HG03280 (cell line): Measurements from ENCODE around the gene G0S2.

Source experiments
- ATAC-seq: cut with Tn5 transposase; IDR thresholded peaks from one replicate; pipeline ENCODE4 v1.9.1; 2021; ENCODE audit warnings: mild to moderate bottlenecking, moderate library complexity; ENCODE audit not compliant: unreplicated experiment

G0S2 gene

DNA sequence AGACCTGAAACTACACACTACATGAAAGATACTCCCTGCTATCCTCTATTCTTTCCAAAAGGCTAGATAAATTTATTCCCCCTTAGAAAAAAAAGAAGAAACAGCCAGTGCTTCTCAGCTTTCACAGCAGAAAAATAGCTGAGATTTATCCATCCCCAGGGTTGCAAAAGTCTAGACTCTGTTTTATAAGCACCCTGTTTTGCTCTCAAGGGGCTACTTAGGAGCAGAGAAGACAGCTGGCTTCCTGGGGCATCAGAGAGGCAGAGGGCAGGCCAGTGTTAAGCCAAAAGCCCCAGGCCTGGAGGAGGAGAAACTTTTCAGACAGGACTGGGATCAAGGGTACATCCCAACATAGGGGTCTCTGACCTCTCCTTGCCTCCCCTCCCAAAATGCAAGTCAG lies 26.9 kb upstream of the G0S2 start:
- ATAC-seq = no peak

DNA sequence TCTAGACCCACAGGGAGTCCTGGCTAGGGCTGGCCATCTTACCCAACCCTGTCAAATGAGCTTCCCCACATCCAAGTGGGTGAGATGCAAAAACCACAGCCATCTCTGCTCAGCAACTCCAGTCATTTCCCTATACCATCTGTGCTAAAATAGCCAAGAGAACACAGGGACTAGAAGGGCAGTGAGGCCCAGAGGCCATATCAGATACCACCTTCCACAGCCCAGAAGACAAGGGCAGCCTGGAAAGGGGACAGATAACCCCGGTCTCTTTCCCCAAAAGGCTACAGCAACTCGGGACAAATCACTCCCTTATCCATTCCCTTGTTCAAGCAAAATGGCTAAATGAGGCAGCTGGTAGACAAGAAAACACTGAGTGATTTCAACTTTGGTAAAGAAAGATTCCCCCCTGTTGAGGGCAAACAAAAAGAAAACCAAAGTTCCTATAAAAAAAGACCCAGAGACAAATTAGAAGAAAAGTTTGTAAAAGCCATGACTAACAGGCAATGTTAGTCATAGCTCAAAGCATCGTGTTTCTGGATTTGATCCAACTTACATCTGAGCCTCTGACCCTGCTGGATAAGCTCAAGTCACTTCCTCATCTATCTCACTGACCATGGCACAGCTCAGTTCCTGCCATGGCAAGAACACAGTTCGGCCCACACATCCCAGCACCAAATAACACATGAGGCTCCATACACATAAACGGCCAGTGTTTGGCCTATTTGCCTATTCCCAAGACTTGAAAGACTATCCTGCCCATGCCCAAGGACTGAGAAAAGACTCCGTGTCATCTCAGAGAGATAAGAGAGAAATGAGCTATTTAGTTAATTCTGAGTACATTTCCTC lies 26.1 kb upstream of the G0S2 start:
- no peak for ATAC-seq

DNA sequence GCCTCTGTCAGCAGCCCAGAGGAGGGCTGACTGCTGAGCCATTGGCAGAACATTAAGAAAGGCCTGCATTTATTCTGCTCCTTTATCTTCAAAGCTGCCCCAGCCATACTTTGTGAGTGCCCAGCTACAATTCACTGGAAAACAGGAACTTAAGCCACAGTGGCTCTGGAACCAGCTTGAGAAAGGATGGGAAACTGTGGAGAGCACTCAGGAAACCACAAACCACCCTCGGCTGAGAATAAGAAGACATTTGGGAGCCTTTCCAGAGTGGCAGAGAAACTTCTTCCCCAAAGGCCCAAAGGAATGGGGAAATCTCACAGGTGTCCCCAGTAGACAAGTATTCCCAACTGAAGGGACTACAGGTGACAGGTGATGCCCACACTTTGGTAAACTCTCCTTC lies 24.8 kb upstream of the G0S2 start:
- ATAC-seq = no peak

DNA sequence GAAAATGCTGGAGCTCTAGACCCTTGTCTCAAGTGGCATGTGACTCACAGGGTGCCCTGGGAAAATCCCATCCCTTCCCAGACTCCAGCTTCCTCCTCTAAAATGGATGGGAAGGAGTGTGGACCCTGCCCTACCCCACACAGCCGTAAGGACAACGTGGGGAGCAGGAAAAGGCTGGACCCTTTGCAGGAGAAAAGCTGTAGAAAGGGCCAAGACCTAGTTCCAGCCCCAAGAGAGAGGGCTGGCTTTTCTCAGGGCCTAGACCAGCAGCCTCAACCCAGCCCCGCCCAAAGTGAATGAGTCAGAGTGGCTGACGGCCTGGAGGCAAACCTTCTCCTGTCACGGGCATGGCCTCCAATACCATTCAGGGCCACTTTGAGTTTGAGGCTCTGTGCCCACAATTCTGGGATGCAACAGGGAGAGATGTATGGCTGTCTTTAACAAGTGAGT lies 24.0 kb upstream of the G0S2 start:
- ATAC-seq = peak; percentile 66

DNA sequence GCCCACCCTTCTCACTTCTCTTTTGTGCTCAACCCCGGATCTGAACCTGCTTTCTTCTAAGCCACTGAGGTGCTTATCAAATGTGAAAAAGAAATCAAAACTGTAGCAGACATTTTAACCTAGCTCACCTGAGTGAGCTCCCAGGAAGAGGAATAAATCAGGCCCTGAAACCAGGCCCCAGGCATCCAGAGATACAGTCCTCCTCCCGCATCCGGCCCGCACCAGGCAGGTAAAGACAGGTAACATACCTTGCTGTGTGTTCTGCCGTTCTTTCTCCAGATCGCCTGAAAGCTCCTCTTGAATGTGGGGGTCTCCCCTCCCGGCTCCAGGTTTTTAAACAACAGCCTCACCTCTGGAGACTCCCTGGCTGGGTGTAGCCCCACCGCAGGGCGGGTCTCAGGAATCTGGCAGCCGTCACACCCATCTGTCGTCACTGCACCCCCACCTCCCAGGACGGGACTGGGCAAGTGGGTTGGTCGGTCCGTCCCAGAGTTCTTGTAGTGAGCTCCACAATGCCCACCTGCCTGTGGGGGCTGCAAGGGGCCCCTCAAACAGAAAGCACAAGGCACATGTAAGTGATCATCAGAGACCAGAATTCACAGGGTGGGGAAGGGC lies 23.0 kb upstream of the G0S2 start, which contains the start of gene LAMB3:
Gene LAMB3, minus strand, starts transcription at position 305 of the 615 bp plus-strand sequence. CDS start 1,481 bp downstream, outside the sequence.
- no peak for ATAC-seq

DNA sequence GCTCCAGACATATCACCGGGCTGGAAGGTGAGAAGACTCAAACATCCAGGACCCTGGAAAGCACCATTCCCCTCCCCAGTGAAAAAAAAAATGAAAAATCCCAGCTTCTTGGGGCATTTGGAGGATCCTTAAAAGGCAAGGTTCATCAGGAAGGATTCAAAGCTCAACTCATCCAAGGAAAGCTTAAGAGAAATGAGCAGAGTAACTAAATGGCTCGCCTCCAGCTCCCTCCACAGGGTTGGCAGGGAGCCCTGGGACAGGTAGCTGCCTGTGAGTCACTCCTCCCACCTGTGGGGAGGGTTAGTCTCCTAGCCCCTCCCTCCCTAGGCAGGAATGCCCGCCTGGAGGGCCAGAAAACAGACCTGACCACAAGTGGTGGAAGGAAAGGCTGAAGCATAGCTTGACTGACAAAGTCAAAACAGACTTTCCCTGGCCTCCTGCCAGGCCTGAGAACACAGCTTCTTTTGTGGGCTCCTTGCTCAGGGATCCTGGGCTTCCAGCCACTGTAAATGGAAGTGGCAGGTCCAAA lies 22.3 kb upstream of the G0S2 start:
- no peak for ATAC-seq

DNA sequence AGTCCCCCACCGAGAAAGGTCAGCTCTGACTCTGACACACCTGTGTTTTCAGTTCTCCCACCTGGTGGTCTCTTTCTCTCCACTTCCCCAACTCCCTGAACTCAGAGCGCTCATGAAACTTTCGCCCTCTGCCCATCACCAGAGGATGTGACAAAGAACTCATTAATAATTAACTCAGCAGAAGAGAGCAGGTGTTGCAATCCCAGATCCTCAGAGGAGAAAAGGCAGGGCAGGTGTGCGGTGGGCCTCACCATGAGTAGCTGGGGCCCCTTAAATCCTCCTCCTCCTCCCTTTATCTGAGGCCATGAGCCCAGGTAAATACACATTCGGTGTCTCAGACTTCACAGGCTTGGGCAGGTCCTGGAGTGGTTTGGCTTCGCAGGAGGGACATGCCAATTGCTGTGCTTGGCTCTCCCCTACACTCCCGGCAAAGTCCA lies 21.3 kb upstream of the G0S2 start:
- no peak for ATAC-seq

DNA sequence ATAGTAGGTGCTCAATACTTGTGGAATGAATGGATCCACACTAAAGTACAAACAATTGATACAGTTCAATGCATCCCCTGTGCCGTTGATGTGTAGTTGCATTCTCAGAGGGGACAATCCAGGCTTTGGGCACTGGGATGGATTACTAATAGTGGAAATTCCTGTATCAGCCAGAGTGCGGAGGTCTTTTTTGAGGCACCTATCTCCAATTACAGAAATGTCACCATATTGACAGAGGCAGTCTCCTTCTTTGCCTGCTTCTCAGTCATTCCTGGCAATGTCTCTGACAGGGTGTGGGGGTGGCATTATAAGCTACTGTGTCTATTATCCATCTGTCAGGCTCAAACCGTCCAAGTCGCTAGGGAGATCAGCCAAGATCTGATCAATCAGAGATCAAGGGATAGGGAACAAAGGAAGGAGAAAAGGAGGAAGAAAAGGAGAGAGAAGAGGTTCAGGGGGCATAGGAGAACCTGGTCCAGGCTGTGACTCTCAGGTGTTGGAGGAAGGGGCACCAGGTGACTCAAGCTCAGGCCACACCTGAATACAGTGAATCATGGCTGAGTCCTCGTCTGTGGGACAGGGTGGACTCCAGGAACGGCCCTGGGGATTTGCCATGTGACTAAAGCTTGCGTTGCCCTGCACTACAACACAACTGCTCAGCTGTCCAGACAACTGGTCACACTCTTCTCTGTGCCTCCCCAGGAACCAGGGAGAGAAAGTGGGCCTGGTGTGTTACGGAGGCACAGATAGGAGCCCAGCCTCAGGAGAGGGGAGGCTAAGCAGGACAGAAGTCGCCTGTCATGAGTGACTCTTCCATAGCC lies 19.6 kb upstream of the G0S2 start:
- ATAC-seq = no peak

DNA sequence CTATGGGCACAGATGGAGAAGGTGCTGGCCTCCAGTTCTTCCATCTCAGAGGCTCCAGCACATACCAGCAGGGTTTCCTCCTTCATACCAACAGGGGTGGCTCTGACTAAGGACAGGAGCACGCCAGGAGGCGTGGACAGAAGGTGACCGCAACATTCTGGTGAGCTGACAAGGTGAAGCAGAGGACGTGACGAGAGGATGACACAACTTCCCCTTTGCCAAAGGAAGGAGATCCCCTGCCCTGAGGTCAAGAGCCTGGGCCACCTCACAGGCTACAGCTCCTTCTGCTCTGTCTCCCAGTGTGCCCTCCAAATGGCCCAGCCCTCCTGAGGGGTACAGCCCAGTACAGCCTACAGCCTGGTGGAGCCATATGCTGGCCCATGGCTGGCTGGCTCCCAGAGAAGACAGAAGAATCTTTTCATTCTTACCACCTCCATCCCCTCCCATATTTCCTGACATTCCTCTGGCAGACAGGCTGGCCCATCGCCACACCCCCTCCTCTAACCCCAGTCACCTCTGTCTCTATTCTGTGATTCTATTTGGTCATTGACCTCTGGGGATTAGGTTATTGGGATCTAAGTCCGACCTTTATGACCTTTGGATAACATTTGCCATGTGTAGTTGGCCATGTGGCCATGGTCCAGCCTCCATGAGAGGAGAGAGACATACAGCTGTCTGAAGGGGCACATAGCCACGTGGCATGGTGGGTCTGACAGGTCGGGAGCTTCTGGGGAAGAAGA lies 17.9 kb upstream of the G0S2 start:
- ATAC-seq = no peak

DNA sequence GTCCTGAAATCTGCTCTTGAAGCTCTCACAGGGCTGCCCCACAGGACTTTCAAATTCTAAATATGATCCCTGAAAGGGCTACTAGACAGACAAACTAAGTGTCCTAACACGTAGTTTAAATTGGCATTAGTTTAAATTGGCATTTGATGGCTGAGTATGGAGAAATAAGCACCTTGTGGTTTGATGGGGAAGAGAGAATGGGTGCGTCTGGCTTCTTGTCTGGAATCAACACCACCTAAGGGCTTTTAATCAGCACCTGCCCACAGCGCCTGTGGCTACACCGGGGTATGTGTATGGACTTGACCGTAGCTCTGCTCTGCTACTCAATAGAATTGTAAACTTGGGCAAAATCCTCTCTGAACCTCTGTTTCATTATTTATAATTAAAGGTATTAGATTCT lies 17.3 kb upstream of the G0S2 start:
- no peak for ATAC-seq

DNA sequence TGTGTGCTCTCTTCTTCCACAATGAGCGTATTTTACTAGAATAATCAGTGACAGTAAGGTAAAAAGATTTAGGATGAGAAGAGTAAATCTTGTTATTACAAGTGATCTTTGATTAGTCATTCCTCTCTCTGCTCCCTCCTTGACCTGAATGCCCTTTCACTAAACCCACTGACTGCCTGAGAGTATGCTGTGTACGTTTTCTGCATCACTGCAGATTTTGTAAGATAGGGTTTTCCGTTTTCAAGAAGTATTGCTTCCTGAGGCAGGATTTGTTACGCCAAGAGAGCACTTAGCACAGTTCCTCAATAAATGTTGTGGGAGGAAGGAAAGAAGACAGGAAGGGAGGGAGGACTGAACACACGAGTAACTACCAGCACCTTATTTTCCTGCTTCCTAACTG lies 15.3 kb upstream of the G0S2 start:
- ATAC-seq = peak; percentile 78

DNA sequence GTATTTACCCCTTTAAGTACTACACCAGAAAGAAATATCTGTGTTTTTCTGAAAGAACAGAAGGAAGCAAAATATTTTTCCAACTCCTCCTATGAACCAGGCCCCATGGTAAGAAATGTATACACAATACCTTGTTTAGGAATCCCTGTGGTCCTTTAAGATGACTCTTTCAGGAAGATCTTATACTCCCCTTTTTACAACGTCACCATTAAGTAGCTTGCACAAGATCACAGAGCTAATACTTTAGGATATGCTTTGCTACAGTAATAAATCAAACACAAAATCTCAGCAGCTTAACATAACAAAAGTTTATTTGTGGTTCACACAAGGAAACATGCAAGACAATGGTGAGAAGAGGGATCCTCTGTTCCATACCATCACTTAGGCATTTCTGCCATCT lies 14.1 kb upstream of the G0S2 start:
- no peak for ATAC-seq

DNA sequence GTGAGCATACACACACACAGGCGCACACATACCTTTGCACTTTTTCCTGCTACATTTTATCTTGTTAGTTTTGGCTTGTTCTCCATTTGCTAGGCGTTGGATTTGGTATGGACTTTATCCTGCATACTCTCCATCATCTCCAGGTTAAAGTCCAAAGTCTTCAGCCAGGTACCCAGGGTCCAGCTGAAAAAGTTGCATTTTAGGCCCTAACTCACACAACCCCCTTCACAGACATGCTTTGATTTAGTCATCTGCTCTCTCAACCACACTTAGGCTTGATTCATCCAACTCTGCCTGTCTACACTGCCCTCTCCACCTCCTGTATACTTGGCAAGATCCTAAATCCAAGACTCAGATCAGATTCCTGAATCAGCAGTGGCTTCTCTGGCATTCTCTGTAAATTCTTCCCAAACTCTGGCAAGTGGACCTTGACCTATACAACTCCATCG lies 12.3 kb upstream of the G0S2 start:
- ATAC-seq = no peak

DNA sequence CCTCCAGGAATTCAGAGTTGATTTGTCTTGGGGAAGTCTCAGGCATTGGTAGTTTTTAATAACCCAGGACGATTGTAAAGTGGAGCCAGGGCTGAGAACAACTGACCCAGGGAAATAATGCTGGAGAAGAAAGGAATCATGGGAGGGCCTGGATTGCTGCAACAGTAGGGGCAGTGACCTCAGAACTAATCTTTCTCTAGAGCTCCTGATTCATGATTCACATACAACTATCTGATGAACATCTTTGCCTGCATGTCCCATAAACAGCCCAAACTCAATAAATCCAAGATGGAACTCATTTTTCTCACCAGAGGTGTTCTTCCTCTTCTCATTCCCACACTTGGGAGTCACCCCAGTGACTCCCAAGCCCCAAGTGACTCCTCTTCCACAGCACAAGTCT lies 8.1 kb upstream of the G0S2 start:
- no peak for ATAC-seq

DNA sequence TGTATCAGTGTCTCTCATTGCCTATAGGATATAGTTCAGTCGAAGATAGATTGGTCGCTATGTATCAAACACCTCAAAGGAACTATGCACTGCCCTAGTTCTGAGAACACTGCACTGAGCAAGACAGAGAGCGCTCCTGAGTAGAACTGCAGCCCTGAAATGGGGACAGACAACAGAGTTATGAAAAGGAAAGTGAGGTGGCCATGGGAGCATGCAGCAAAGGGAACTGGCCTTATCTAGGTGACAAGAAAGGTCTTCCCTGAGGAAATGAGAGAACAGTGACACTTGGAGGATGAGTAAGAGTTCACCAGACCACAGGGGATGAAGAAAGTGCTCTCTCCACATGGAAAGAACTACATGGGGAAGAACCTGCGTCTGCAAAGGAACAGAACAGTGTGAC lies 7.5 kb upstream of the G0S2 start:
- no peak for ATAC-seq

DNA sequence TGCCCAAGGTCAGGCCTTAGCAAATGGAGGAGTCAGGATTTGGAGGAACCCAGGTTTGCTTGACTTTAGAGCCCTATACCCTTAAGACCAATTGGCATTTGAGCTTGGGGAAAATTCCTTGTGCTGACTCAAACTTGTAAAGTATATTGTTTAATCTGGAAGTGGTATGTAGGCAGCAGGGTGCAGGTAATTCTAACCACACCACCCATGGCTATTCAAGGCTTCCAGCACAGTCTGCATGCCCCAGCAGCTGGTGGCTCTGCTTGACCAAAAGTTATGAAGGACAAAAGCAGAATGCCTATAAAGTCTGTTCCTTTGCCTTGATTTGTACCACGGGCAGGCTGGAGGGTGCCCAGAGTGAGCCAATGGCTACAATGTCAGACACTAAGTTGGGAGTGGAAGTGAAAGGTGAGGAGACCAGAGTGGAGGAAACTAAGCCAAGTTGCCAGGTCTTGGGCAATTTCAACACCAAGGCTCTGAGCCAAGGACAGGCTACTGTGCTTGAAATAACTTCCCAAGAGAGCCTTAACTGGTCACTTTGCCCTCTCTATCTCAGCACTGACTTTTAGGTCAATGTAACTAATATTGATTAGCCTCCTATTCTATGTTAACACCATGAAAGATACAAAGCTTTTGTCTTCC lies 4.7 kb upstream of the G0S2 start:
- no peak for ATAC-seq

DNA sequence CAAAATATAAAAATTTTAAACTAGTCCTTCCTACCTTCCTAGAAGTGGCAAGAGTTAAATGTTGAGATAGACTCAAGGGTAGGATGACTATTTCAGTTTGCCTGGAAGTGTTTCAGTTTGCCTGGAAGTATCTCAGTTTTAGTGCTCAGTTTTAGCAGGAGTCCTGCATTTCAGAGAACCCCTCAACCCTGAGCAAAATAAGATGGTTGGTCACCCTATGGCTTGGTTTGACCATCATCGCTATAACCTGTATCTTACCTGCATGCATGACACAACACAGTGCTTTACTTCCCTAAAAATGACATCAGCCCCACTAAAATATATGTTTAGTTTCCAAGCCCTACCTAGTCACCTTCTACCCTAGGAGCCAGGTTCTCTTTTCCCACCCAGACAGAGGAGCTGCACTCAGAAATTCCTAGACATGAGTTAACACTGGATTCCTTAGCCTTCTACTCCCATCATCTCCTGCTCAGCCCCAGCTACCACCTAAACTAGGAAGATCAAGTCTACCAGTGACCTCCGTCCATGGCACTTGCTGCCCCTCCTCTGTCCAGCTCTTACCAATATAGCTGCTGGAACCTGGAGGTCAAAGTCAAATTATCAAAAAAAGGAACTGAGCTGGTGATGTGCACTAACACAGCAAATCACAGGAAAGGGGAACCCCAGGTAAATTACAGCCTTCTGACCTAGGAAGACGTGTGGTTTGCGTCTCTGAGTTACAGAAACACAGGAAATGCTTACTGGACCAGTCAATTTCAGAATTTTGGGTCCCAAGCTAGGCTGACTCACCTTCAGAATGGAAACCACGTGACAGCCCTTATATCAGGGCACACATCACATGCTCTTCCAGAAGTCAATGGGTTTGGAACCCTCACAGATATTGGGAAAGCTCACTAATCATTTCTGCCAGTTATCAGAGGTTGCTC lies 2.2 kb upstream of the G0S2 start:
- peak; percentile 91 for ATAC-seq

DNA sequence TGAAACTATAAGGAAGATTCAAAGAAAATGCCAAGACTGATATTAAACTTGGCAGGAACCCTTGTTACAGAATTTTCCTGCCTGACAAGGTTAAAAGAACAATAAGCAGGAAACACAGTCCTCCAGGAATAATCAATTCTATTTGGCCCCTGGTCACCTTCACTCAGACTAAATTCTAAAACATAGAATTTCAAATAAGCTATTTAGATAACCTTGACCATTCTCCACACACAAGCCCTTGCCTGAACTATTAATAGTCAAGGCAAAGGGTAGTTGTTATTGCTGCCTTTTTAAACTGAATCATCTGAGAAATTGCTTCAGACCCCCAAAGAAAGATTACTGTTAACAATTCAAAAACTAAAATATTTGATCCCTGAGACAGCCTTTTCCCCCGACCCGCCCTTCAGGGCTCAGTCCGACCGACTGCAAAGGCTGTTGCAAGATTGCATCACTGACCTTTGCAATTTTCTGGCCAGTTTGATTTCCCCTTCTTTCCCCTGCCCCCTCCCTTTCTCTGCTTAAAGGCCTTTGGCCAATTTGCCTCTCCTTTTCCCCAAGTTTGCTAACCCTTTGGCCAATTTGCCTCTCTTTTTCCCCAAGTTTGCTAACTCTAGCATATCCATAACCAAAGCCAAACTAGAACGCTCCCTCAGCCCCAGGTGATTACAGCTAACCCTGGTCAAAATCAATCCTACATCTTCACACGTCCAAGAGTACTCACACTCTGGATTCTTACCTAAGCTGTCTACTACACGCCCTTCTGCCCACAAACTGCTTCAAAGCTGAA lies 1.4 kb upstream of the G0S2 start:
- no peak for ATAC-seq
